GM19351 (cell line): ENCODE measurements around the gene TUBA8.
"Not testable (repeated sequence)": the region's sequence is repeated elsewhere in the genome, so short reads cannot be mapped to it uniquely, and the experiment has no call there.

Experiments used
- ATAC-seq: cut with Tn5 transposase; IDR thresholded peaks from one replicate; pipeline ENCODE4 v1.9.1; 2021; ENCODE audit warnings: mild to moderate bottlenecking, moderate library complexity; ENCODE audit not compliant: unreplicated experiment

TUBA8 gene

GRCh38 chr22:18165356-18165755 is 54.7 kb downstream of the TUBA8 start:
- ATAC-seq: not testable (repeated sequence)

GRCh38 chr22:18170284-18170683 is 59.7 kb downstream of the TUBA8 start:
- not testable (repeated sequence) for ATAC-seq

GRCh38 chr22:18172203-18172602 is 61.6 kb downstream of the TUBA8 start:
- not testable (repeated sequence) for ATAC-seq

GRCh38 chr22:18172776-18173175 is 62.2 kb downstream of the TUBA8 start:
- not testable (repeated sequence) for ATAC-seq

GRCh38 chr22:18173441-18173840 is 62.8 kb downstream of the TUBA8 start:
- ATAC-seq: not testable (repeated sequence)
